ENCODE measurements around the gene GPC6. TPM values are rescaled to one million over a fixed set of nuclear protein-coding genes. Genes with fewer than 3 reads are reported as not detected.

Gene GPC6
- polyA plus RNA-seq, 1 donor from 2014 or later = 9.0 TPM

DNA sequence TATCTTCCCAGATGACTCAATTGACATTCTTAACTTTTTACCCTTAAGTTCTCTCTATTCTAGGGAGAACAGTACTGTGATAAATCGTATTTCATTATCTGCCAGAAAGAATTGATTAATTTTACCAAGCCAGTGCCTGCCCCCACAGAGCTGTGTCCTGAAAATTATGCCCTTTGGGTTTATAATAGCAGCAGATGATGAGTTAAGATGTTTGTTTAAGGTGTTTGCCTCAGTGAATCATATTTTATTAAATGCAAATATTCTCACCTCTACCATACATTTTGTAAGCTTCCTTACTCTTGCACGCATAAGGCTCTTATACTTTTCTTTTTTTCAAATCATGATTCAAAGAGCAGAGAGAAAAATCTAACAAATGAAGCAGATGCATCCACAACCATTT is 934.3 kb downstream of the GPC6 start:
- Histone ChIP-seq H3K4me2 (ENCODE audit: low read length) (no peak overlapping the region), H4K20me1 (ENCODE audit: insufficient read depth) (no peaks in the 10 kb centered on the region), H3K9me2 (ENCODE audit: insufficient read depth, low read length) (no peaks in the 10 kb centered on the region), H3K27ac (ENCODE audit: low read length) (no peak overlapping the region), H3K9me3 (ENCODE audit: low read length) (no peaks in the 10 kb centered on the region), H3K4me3 (ENCODE audit: low read length) (no peak overlapping the region), H3K79me2 (replicated peaks; ENCODE audit: insufficient read depth, low read length) (no peaks in the 10 kb centered on the region), H3K9ac (ENCODE audit: low read length) (no peak overlapping the region), H3K27me3 (ENCODE audit: insufficient read depth, low read depth, low read length) (no peaks in the 10 kb centered on the region), H3K36me3 (ENCODE audit: insufficient read depth, low read length) (no peaks in the 10 kb centered on the region), H2AFZ (ENCODE audit: low read depth, low read length) (no peak overlapping the region), H3F3A (ENCODE audit: insufficient read depth, low read length, poor library complexity, severe bottlenecking) (no peaks in the 10 kb centered on the region)
- TF ChIP-seq SMC3 (conservative IDR thresholded peaks at IDR 0.05; ENCODE audit: poor library complexity) (no peak), EP300 (conservative IDR thresholded peaks at IDR 0.05; ENCODE audit: poor library complexity, severe bottlenecking) (no peak), POLR2AphosphoS5 (IDR thresholded peaks at IDR 0.05) (no peak), EZH2 (IDR thresholded peaks at IDR 0.05; ENCODE audit: borderline replicate concordance, insufficient read depth, low read length, poor library complexity, severe bottlenecking) (no peak), TAF1 (IDR thresholded peaks at IDR 0.05; ENCODE audit: low read depth) (no peak), MXI1 (conservative IDR thresholded peaks at IDR 0.05; ENCODE audit: poor library complexity, severe bottlenecking) (no peak), RAD21 (conservative IDR thresholded peaks at IDR 0.05) (no peak)
- TF ChIP-seq, protein P1, sequence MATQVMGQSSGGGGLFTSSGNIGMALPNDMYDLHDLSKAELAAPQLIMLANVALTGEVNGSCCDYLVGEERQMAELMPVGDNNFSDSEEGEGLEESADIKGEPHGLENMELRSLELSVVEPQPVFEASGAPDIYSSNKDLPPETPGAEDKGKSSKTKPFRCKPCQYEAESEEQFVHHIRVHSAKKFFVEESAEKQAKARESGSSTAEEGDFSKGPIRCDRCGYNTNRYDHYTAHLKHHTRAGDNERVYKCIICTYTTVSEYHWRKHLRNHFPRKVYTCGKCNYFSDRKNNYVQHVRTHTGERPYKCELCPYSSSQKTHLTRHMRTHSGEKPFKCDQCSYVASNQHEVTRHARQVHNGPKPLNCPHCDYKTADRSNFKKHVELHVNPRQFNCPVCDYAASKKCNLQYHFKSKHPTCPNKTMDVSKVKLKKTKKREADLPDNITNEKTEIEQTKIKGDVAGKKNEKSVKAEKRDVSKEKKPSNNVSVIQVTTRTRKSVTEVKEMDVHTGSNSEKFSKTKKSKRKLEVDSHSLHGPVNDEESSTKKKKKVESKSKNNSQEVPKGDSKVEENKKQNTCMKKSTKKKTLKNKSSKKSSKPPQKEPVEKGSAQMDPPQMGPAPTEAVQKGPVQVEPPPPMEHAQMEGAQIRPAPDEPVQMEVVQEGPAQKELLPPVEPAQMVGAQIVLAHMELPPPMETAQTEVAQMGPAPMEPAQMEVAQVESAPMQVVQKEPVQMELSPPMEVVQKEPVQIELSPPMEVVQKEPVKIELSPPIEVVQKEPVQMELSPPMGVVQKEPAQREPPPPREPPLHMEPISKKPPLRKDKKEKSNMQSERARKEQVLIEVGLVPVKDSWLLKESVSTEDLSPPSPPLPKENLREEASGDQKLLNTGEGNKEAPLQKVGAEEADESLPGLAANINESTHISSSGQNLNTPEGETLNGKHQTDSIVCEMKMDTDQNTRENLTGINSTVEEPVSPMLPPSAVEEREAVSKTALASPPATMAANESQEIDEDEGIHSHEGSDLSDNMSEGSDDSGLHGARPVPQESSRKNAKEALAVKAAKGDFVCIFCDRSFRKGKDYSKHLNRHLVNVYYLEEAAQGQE (IDR thresholded peaks at IDR 0.05; ENCODE audit: borderline replicate concordance) = no peak
- TF ChIP-seq, protein P2, sequence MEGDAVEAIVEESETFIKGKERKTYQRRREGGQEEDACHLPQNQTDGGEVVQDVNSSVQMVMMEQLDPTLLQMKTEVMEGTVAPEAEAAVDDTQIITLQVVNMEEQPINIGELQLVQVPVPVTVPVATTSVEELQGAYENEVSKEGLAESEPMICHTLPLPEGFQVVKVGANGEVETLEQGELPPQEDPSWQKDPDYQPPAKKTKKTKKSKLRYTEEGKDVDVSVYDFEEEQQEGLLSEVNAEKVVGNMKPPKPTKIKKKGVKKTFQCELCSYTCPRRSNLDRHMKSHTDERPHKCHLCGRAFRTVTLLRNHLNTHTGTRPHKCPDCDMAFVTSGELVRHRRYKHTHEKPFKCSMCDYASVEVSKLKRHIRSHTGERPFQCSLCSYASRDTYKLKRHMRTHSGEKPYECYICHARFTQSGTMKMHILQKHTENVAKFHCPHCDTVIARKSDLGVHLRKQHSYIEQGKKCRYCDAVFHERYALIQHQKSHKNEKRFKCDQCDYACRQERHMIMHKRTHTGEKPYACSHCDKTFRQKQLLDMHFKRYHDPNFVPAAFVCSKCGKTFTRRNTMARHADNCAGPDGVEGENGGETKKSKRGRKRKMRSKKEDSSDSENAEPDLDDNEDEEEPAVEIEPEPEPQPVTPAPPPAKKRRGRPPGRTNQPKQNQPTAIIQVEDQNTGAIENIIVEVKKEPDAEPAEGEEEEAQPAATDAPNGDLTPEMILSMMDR (IDR thresholded peaks at IDR 0.05; ENCODE audit: poor library complexity, severe bottlenecking) = no peak

DNA sequence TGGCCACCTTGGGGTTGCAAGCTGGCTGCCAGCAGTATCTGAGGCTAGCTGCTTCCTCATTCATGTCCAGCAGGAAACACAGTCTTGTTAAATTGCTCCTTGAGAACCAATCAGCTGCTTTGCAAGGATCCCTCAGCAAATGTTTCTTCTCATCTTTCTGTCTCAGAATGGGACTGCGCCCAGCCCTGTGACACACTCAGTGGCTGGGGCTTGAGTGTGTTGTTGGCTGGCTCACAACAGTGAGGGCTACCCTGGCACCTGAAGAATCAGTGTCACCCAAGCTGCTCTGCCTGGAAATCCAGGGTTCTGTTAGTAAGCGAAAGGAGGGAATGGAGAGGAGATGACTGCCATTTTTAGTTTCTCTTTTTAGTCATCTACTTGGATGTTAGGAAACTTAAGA is 935.7 kb downstream of the GPC6 start:
- H3K27ac ChIP-seq (ENCODE audit: low read length) = no peak overlapping the region
- H3K79me2 ChIP-seq (replicated peaks; ENCODE audit: insufficient read depth, low read length) = no peaks in the 10 kb centered on the region
- no peak overlapping the region for H2AFZ ChIP-seq (ENCODE audit: low read depth, low read length)
- H3F3A ChIP-seq (ENCODE audit: insufficient read depth, low read length, poor library complexity, severe bottlenecking) = no peaks in the 10 kb centered on the region
- no peaks in the 10 kb centered on the region for H3K9me2 ChIP-seq (ENCODE audit: insufficient read depth, low read length)
- no peak overlapping the region for H3K9ac ChIP-seq (ENCODE audit: low read length)
- no peaks in the 10 kb centered on the region for H4K20me1 ChIP-seq (ENCODE audit: insufficient read depth)
- no peak overlapping the region for H3K4me2 ChIP-seq (ENCODE audit: low read length)
- no peaks in the 10 kb centered on the region for H3K9me3 ChIP-seq (ENCODE audit: low read length)
- TF ChIP-seq, protein P1 (IDR thresholded peaks at IDR 0.05; ENCODE audit: borderline replicate concordance) = no peak
- no peak for TF ChIP-seq TAF1 (IDR thresholded peaks at IDR 0.05; ENCODE audit: low read depth)
- no peak for TF ChIP-seq MXI1 (conservative IDR thresholded peaks at IDR 0.05; ENCODE audit: poor library complexity, severe bottlenecking)
- TF ChIP-seq EZH2 (IDR thresholded peaks at IDR 0.05; ENCODE audit: borderline replicate concordance, insufficient read depth, low read length, poor library complexity, severe bottlenecking) = no peak
- H3K36me3 ChIP-seq (ENCODE audit: insufficient read depth, low read length) = no peaks in the 10 kb centered on the region
- no peak overlapping the region for H3K4me3 ChIP-seq (ENCODE audit: low read length)
- H3K27me3 ChIP-seq (ENCODE audit: insufficient read depth, low read depth, low read length) = no peaks in the 10 kb centered on the region

All from neural cell (in vitro differentiated cells).